Panc1 (cell line): ENCODE measurements around the gene SRP68. TPM values are rescaled to one million over a fixed set of nuclear protein-coding genes. Genes with fewer than 3 reads are reported as not detected.
A peak's percentile ranks its signal among the peaks of the same experiment; 100 is the strongest.

Source experiments
- ATAC-seq: fragments of 200-7000 bp; cut with Tn5 transposase; 2 replicates; pipeline ENCODE4 v1.9.1; 2020; ENCODE audit warnings: mild to moderate bottlenecking, moderate library complexity
- BruUV-seq: library from RNA; stranded (reverse); fragments of 400-500 nt; replicated peaks from 2 replicates; lab custom pipeline; 2021; lab: Mats Ljungman, UMichigan
- CTCF ChIA-PET: fragments of 300-600 bp; sonication (Branson Sonifier 250); formaldehyde crosslinking; loops from one replicate; lab custom pipeline; 2022; ENCODE audit warnings: antibody characterized with exemption; lab: Charles Lee
- POLR2A ChIA-PET: fragments of 300-600 bp; sonication (Branson Sonifier 250); formaldehyde crosslinking; loops from one replicate; lab custom pipeline; 2022; ENCODE audit warnings: antibody characterized with exemption; lab: Charles Lee
- DNase-seq: peaks from one replicate; pipeline ENCODE4 v3.0.0-alpha.2; 2010; ENCODE audit warnings: low read depth, low spot score
- H3K27ac ChIP-seq: 2 replicates; pipeline ENCODE4 v1.5.1; 2011; ENCODE audit warnings: mild to moderate bottlenecking, low read length, inconsistent platforms
- H3K27me3 ChIP-seq: fragments of 200-500 bp; sonication (Bioruptor generic); 2 replicates; pipeline ENCODE4 v1.6.0; 2014; ENCODE audit warnings: low read length, inconsistent platforms; ENCODE audit not compliant: control insufficient read depth, insufficient read depth
- H3K36me3 ChIP-seq: fragments of 200-500 bp; sonication (Bioruptor generic); 2 replicates; pipeline ENCODE4 v1.5.1; 2014; ENCODE audit warnings: inconsistent platforms, mild to moderate bottlenecking, low read length, moderate library complexity; ENCODE audit not compliant: control insufficient read depth, insufficient read depth
- H3K4me1 ChIP-seq: 2 replicates; pipeline ENCODE4 v1.5.1; 2011; ENCODE audit warnings: inconsistent platforms, mild to moderate bottlenecking, low read length, moderate library complexity; ENCODE audit not compliant: control insufficient read depth, insufficient read depth
- H3K4me3 ChIP-seq, 2 experiments: 2 replicates each; pipeline ENCODE4 v1.5.1; 2011 to 2012; ENCODE audit warnings: low read depth in 2 of 2, low read length in 2 of 2, mild to moderate bottlenecking in 2 of 2, inconsistent platforms in 1 of 2, moderate library complexity in 1 of 2
- H3K9me3 ChIP-seq: fragments of 200-500 bp; sonication (Bioruptor generic); 2 replicates; pipeline ENCODE4 v1.5.1; 2014; ENCODE audit warnings: low read depth, mild to moderate bottlenecking, inconsistent platforms, low read length, moderate library complexity; ENCODE audit not compliant: control insufficient read depth, insufficient read depth
- CTCF ChIP-seq: fragments of 450-650 bp; IDR thresholded peaks from 2 replicates; pipeline ENCODE4 v1.5.1; 2017; ENCODE audit warnings: mild to moderate bottlenecking
- POLR2AphosphoS5 ChIP-seq: IDR thresholded peaks from 2 replicates; pipeline ENCODE4 v1.6.1; 2012; ENCODE audit warnings: mild to moderate bottlenecking, low read depth, low read length, moderate library complexity
- REST ChIP-seq, 2 experiments: IDR thresholded peaks; 2 replicates each; pipeline ENCODE4 v1.6.1; 2011 to 2012; ENCODE audit warnings: low read depth in 2 of 2, control low read depth in 1 of 2, low read length in 1 of 2, mild to moderate bottlenecking in 1 of 2, moderate library complexity in 1 of 2; ENCODE audit not compliant: insufficient read depth in 1 of 2
- SIN3A ChIP-seq: IDR thresholded peaks from 2 replicates; pipeline ENCODE4 v1.6.1; 2012; ENCODE audit warnings: low read depth, mild to moderate bottlenecking, low read length, moderate library complexity, borderline replicate concordance; ENCODE audit not compliant: insufficient read depth
- TCF7L2 ChIP-seq: IDR thresholded peaks from 2 replicates; pipeline ENCODE4 v1.6.1; 2011; ENCODE audit warnings: mild to moderate bottlenecking, low read depth, low read length, inconsistent platforms
- in situ Hi-C: cut with HindIII; loops from 2 replicates; pipeline ENCODE4 v1.10.0; 2016; ENCODE audit warnings: low sequenced_read_pairs, low pct_unique_long_range_greater_than_20kb
- intact Hi-C: fragments of 100-400 bp; cut with micrococcal nuclease; formaldehyde crosslinking; loops from one replicate; pipeline ENCODE4 v1.10.0; 2022; ENCODE audit not compliant: unreplicated experiment
- total RNA-seq: library from RNA; stranded (reverse); gene quantifications from one replicate; pipeline ENCODE4 v1.2.1, GENCODE V29; 2021; ENCODE audit not compliant: unreplicated experiment

The SRP68 gene
- total RNA-seq, 1 experiment from 2014 or later: 100 TPM

- ChIA-PET CTCF (interaction anchor here (0.6 to 1.8 kb wide), 3 partner anchors 10 to 113 kb away, joined by 3 to 8 read pairs (median 6); partner anchors contain the start of gene CDK3), POLR2A (no interaction called here)
- DNase-seq (no peak), ATAC-seq (no peak)
- BruUV-seq: no TSS peak
- H3K9me3 ChIP-seq: no peaks in the 10 kb centered on the region
- H3K27me3 ChIP-seq: no peaks in the 10 kb centered on the region
- in situ Hi-C loops: no loop called here
- no peak overlapping the region for H3K4me3 ChIP-seq
- H3K27ac ChIP-seq: no peak overlapping the region
- H3K4me1 ChIP-seq: peaks cover 8% of the 10 kb centered on the region
- TF ChIP-seq CTCF: no peak
- no peak for TF ChIP-seq TCF7L2
- no peak for TF ChIP-seq REST (IDR thresholded peaks at IDR 0.05; ENCODE audit: insufficient read depth in 1 of 2, low read depth in 2 of 2, low read length in 1 of 2)
- no peak for TF ChIP-seq SIN3A
- no peak for TF ChIP-seq POLR2AphosphoS5
- intact Hi-C loops: no loop called here
- no peaks in the 10 kb centered on the region for H3K36me3 ChIP-seq
Measured at GRCh38 chr17:76009969-76010661, 62.2 kb downstream of the SRP68 start.

- ChIA-PET POLR2A (no interaction called here), CTCF (interaction anchor here (0.6 to 1.8 kb wide), 2 partner anchors 9 to 102 kb away, joined by 3 to 8 read pairs; partner anchors contain the start of gene CDK3)
- DNase-seq: no peak
- no peaks in the 10 kb centered on the region for H3K9me3 ChIP-seq
- in situ Hi-C loops (no loop called here), intact Hi-C loops (no loop called here)
- no peak overlapping the region for H3K27ac ChIP-seq
- peaks cover 15% of the 10 kb centered on the region for H3K4me1 ChIP-seq
- TF ChIP-seq SIN3A: no peak
- TF ChIP-seq POLR2AphosphoS5: no peak
- TF ChIP-seq CTCF: no peak
- no peak for TF ChIP-seq TCF7L2
- no peak for TF ChIP-seq REST (IDR thresholded peaks at IDR 0.05; ENCODE audit: insufficient read depth in 1 of 2, low read depth in 2 of 2, low read length in 1 of 2)
- no peaks in the 10 kb centered on the region for H3K36me3 ChIP-seq
- no peaks in the 10 kb centered on the region for H3K27me3 ChIP-seq
- BruUV-seq: TSS peak; percentile 82
- no peak overlapping the region for H3K4me3 ChIP-seq
- ATAC-seq: no peak
Measured at GRCh38 chr17:76009447-76009846, 62.9 kb downstream of the SRP68 start.
